Upper lobe of left lung (tissue), 6 donors: ENCODE results near the gene KCNAB1. TPM values are rescaled to one million over a fixed set of nuclear protein-coding genes. Genes with fewer than 3 reads are reported as not detected.
"Not testable (repeated sequence)": the region's sequence is repeated elsewhere in the genome, so short reads cannot be mapped to it uniquely, and the experiment has no call there.

Source experiments
- ATAC-seq, 2 donors: fragments of 200-7000 bp; cut with Tn5 transposase; one replicate each; pipeline ENCODE4 v1.9.1; 2022; ENCODE audit warnings: mild to moderate bottlenecking in 2 of 2, moderate library complexity in 2 of 2; ENCODE audit not compliant: low FRiP score in 2 of 2
- DNase-seq, 2 donors: peaks; one replicate each; pipeline ENCODE4 v3.0.0-alpha.2; 2019 to 2020
- H3K27ac ChIP-seq, 4 donors: fragments of 200-600 bp; sonication (generic); one replicate each; pipeline ENCODE4 v1.5.1; 2016 to 2019
- H3K27me3 ChIP-seq, 4 donors: fragments of 200-600 bp; sonication (generic); one replicate each; pipeline ENCODE4 v1.5.1; 2017 to 2019
- H3K36me3 ChIP-seq, 4 donors: fragments of 200-600 bp; sonication (generic); one replicate each; pipeline ENCODE4 v1.5.1; 2016 to 2019
- H3K4me1 ChIP-seq, 4 donors: fragments of 200-600 bp; sonication (generic); one replicate each; pipeline ENCODE4 v1.5.1; 2018 to 2019
- H3K4me3 ChIP-seq, 4 donors: fragments of 200-600 bp; sonication (generic); one replicate each; pipeline ENCODE4 v1.5.1; 2017 to 2019; ENCODE audit warnings: mild to moderate bottlenecking in 2 of 4, moderate library complexity in 1 of 4
- H3K9me3 ChIP-seq, 4 donors: fragments of 200-600 bp; sonication (generic); one replicate each; pipeline ENCODE4 v1.5.1; 2018 to 2019
- EP300 ChIP-seq, 4 donors: sonication (generic); formaldehyde crosslinking; IDR thresholded peaks; one replicate each; pipeline ENCODE4 v1.5.1; 2017; ENCODE audit warnings: antibody characterized with exemption in 4 of 4, control low read depth in 2 of 4
- POLR2A ChIP-seq, 4 donors: fragments of 450-650 bp; IDR thresholded peaks; one replicate each; pipeline ENCODE4 v1.5.1; 2016 to 2017; ENCODE audit warnings: antibody characterized with exemption in 4 of 4, mild to moderate bottlenecking in 2 of 4
- POLR2AphosphoS5 ChIP-seq, 2 donors: sonication (generic); formaldehyde crosslinking; IDR thresholded peaks; one replicate each; pipeline ENCODE4 v1.5.1; 2017; ENCODE audit warnings: antibody characterized with exemption in 2 of 2
- WGBS, 2 donors: methylation state at CpG; one replicate each; pipeline ENCODE4 v1.1.5; 2017 to 2018; 5-methylcytosine and 5-hydroxymethylcytosine counted together
- total RNA-seq, 6 donors: library from RNA; depleted of rRNA in 4 of 6; stranded (reverse); fragments of >200 nt in 4 of 6; gene quantifications; one replicate each; pipeline versions ENCODE4 v1.1.0 to v1.2.1, GENCODE V29; 2016 to 2021
- TF ChIP-seq, protein P1 (sequence below), 6 experiments: fragments of 450-650 bp in 4 of 6; fragments of 200-600 bp in 2 of 6; sonication (generic) in 2 of 6; IDR thresholded peaks; one replicate each; pipeline ENCODE4 v1.5.1; 2016 to 2019; ENCODE audit warnings: antibody characterized with exemption in 6 of 6
- donor health status: DM: no; HTN: no; CAD: no; lungs with moderate emphysema.
- donor health status: DM: no; HTN: yes; CAD: no; lungs with severe emphysema.

Gene KCNAB1
- total RNA-seq, 6 donors from 2014 or later: 0.79 to 5.2 (median 3.0) TPM

DNA sequence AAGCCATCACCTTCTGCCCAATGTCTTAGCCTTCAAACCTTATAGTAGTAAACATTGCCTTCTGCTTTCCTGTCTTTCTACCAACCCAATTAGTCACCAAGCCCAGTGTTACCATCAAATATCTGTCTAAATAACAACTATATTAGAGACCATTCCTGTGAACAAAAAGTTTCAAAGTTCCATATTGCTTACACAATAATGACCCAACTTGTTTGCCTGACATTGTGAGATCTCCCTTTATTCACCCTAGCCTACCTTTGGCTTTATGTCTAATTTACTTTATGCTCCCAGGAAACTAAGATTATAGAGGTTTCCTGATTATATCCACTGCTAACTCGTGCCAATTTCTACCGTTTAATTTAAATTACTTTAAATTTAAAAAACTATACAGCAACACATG lies 26.0 kb upstream of the KCNAB1 start:
- Histone ChIP-seq H3K27me3 (no peaks in the 10 kb centered on the region), H3K4me3 (no peak overlapping the region), H3K4me1 (no peaks in the 10 kb centered on the region), H3K27ac (no peak overlapping the region), H3K36me3 (no peaks in the 10 kb centered on the region), H3K9me3 (no peaks in the 10 kb centered on the region)
- WGBS, 2 donors: 73 to 79% methylated on average over 2 of the region's 2 CpGs
- TF ChIP-seq EP300 (IDR thresholded peaks at IDR 0.05) (no peak), POLR2A (IDR thresholded peaks at IDR 0.05) (no peak), POLR2AphosphoS5 (IDR thresholded peaks at IDR 0.05) (no peak)
- TF ChIP-seq, protein P1, sequence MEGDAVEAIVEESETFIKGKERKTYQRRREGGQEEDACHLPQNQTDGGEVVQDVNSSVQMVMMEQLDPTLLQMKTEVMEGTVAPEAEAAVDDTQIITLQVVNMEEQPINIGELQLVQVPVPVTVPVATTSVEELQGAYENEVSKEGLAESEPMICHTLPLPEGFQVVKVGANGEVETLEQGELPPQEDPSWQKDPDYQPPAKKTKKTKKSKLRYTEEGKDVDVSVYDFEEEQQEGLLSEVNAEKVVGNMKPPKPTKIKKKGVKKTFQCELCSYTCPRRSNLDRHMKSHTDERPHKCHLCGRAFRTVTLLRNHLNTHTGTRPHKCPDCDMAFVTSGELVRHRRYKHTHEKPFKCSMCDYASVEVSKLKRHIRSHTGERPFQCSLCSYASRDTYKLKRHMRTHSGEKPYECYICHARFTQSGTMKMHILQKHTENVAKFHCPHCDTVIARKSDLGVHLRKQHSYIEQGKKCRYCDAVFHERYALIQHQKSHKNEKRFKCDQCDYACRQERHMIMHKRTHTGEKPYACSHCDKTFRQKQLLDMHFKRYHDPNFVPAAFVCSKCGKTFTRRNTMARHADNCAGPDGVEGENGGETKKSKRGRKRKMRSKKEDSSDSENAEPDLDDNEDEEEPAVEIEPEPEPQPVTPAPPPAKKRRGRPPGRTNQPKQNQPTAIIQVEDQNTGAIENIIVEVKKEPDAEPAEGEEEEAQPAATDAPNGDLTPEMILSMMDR (IDR thresholded peaks at IDR 0.05): no peak
- ATAC-seq (no peak), DNase-seq (no peak)

DNA sequence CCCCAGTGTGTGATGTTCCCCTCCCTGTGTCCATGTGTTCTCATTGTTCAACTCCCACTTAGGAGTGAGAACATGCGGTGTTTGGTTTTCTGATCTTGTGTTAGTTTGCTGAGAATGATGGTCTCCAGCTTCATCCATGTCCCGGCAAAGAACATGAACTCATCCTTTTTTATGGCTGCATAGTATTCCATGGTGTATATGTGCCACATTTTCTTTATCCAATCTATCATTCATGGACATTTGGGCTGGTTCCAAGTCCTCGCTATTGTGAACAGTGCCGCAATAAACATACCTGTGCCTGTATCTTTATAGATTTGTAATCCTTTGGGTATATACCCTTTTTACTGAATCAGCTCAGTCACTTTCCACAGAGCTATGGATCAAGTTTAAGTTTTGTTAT lies 24.7 kb upstream of the KCNAB1 start:
- H3K4me1 ChIP-seq, H3K4me3 ChIP-seq, DNase-seq, H3K36me3 ChIP-seq, H3K9me3 ChIP-seq, ATAC-seq, H3K27me3 ChIP-seq, H3K27ac ChIP-seq: not testable (repeated sequence)
- 93 to 95% methylated on average over 4 of the region's 4 CpGs for WGBS, 2 donors

DNA sequence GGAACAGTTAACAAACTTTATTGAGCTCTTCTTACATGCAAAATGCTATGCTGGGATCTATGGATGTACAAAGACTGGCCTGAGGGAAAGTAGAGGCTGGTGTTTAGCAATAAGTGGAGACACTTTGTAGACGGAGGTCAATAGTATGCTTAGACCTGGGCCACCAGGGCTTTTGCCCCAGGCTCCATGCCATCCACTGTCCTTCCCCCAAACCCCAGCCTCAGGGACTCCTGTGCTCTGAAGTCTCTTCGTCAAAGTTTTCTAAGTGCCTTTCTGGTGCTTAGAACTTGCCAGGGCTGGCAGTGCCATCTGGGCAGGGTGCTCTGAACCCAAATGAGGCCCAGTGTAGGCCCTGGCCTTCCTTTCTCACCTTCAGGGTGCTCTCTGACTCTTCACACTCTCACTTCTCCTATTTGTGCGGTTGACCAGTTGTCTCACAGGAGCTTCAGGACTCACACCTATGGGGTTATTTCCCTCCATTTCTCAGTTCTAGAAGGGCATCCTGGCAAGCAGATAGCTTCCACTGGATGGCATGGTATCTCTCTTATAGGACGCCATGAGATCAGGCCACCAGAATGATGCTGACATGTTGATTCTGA lies 21.8 kb upstream of the KCNAB1 start:
- TF ChIP-seq, protein P1 (IDR thresholded peaks at IDR 0.05): no peak
- TF ChIP-seq POLR2A (IDR thresholded peaks at IDR 0.05): no peak
- ATAC-seq (no peak), DNase-seq (no peak)
- 84 to 97% methylated on average over 4 of the region's 4 CpGs for WGBS, 2 donors
- H3K9me3 ChIP-seq: no peaks in the 10 kb centered on the region
- no peak overlapping the region for H3K27ac ChIP-seq
- no peaks in the 10 kb centered on the region for H3K4me1 ChIP-seq
- H3K36me3 ChIP-seq: no peaks in the 10 kb centered on the region
- no peaks in the 10 kb centered on the region for H3K27me3 ChIP-seq
- no peak overlapping the region for H3K4me3 ChIP-seq

- H3K4me3 ChIP-seq, H3K4me1 ChIP-seq, H3K36me3 ChIP-seq, H3K27ac ChIP-seq, ATAC-seq, H3K27me3 ChIP-seq, H3K9me3 ChIP-seq: not testable (repeated sequence)
- WGBS, 2 donors: 91% methylated on average over 21 of the region's 27 CpGs; no CpG with 5 or more reads in 1 of the 2 donors
- peak in 1 of 2 donors; percentile 66 for DNase-seq
These were observed 21.0 kb upstream of the KCNAB1 start for GRCh38 chr3:156099348-156099747.

DNA sequence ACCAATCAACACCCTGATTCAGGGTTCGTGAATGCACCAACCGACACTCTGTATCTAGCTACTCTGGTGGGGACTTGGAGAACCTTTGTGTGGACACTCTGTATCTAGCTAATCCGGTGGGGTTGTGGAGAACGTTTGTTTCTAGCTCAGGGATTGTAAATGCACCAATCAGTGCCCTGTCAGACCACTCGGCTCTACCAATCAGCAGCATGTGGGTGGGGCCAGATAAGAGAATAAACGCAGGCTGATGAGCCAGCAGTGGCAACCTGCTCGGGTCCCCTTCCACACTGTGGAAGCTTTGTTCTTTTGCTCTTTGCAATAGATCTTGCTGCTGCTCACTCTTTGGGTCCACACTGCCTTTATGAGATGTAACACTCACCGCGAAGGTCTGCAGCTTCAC lies 20.4 kb upstream of the KCNAB1 start:
- not testable (repeated sequence) for H3K27me3 ChIP-seq, DNase-seq, H3K9me3 ChIP-seq, H3K27ac ChIP-seq, H3K4me1 ChIP-seq, H3K36me3 ChIP-seq, ATAC-seq, H3K4me3 ChIP-seq
- 89 to 90% methylated on average over 6 to 9 of the region's 9 CpGs for WGBS, 2 donors

DNA sequence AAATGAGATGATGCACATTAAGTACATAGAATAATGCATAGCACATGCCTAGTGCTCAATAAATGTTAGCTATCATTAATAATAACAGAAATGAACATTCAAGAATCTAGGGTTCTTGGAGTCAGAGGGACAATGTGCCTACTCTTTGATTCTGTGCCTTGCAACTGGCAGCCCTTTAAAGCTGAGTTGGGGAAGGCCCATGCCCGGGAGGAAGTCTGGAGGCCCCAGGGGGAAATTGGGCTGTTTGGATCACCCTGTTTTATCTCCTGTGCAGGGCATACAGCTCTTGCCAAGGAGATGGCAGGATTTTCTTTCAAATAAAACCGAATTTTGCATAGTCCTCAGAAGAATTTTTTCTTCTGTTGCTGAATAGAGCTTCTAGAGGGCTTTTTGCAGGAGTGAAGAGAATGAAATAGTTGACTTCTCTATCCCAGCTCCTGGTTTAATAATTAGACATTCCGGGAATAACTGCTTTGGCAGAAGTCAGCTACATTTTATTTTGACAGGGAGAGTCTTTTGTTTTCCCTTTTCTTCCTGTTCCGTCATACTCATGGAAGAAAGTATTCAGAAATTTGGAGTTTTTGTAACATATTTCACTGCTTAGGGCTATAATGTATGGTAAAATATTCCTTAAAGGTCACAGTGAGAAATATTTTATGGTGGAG lies 18.0 kb upstream of the KCNAB1 start:
- WGBS, 2 donors: 40 to 42% methylated on average over 4 of the region's 4 CpGs
- no peaks in the 10 kb centered on the region for H3K27me3 ChIP-seq
- no peaks in the 10 kb centered on the region for H3K36me3 ChIP-seq
- H3K4me3 ChIP-seq: no peak overlapping the region
- H3K27ac ChIP-seq: no peak overlapping the region
- ATAC-seq (no peak), DNase-seq (no peak)
- H3K4me1 ChIP-seq: no peaks in the 10 kb centered on the region
- TF ChIP-seq EP300 (IDR thresholded peaks at IDR 0.05) (no peak), POLR2A (IDR thresholded peaks at IDR 0.05) (no peak), POLR2AphosphoS5 (IDR thresholded peaks at IDR 0.05) (no peak)
- TF ChIP-seq, protein P1 (IDR thresholded peaks at IDR 0.05): no peak
- H3K9me3 ChIP-seq: no peaks in the 10 kb centered on the region
